GM18511 (cell line): ENCODE results near the gene DAPK1.

Source experiments
- ATAC-seq: cut with Tn5 transposase; IDR thresholded peaks from one replicate; pipeline ENCODE4 v1.9.1; 2021; ENCODE audit warnings: mild to moderate bottlenecking, moderate library complexity; ENCODE audit not compliant: unreplicated experiment

Gene DAPK1

GRCh38 chr9:87638292-87638691, 140.6 kb downstream of the DAPK1 start:
- no peak for ATAC-seq

GRCh38 chr9:87639949-87640348, 142.3 kb downstream of the DAPK1 start:
- no peak for ATAC-seq

- ATAC-seq = no peak
Measured at GRCh38 chr9:87640385-87640795, 142.7 kb downstream of the DAPK1 start.

GRCh38 chr9:87641067-87641466, 143.4 kb downstream of the DAPK1 start:
- no peak for ATAC-seq

- ATAC-seq = no peak
Measured at GRCh38 chr9:87642330-87643106, 144.9 kb downstream of the DAPK1 start.

- no peak for ATAC-seq
Measured at GRCh38 chr9:87643107-87643650, 145.5 kb downstream of the DAPK1 start.

- no peak for ATAC-seq
Measured at GRCh38 chr9:87643778-87644570, 146.3 kb downstream of the DAPK1 start.

- no peak for ATAC-seq
Measured at GRCh38 chr9:87644659-87645058, 147.0 kb downstream of the DAPK1 start.

- no peak for ATAC-seq
Measured at GRCh38 chr9:87646546-87646945, 148.9 kb downstream of the DAPK1 start.

- no peak for ATAC-seq
Measured at GRCh38 chr9:87647114-87647513, 149.4 kb downstream of the DAPK1 start.

- no peak for ATAC-seq
Measured at GRCh38 chr9:87648606-87649005, 150.9 kb downstream of the DAPK1 start.

- ATAC-seq = no peak
Measured at GRCh38 chr9:87650611-87651295, 153.1 kb downstream of the DAPK1 start.

GRCh38 chr9:87651431-87651830, 153.8 kb downstream of the DAPK1 start:
- ATAC-seq = no peak

- no peak for ATAC-seq
Measured at GRCh38 chr9:87653941-87654340, 156.3 kb downstream of the DAPK1 start.

GRCh38 chr9:87655731-87656130, 158.1 kb downstream of the DAPK1 start:
- ATAC-seq = no peak

- ATAC-seq = no peak
Measured at GRCh38 chr9:87656485-87656884, 158.8 kb downstream of the DAPK1 start.

GRCh38 chr9:87657190-87657589, 159.5 kb downstream of the DAPK1 start:
- no peak for ATAC-seq

GRCh38 chr9:87657893-87658292, 160.2 kb downstream of the DAPK1 start:
- no peak for ATAC-seq

GRCh38 chr9:87658511-87658910, 160.8 kb downstream of the DAPK1 start:
- ATAC-seq = no peak

- no peak for ATAC-seq
Measured at GRCh38 chr9:87659534-87660419, 162.1 kb downstream of the DAPK1 start.
